GM23338 (cell line): ENCODE results near the gene SMC5.

Experiments
- CREB1 ChIP-seq: fragments of 250-450 bp; sonication (Bioruptor Pico); IDR thresholded peaks from 2 replicates; pipeline ENCODE4 v1.5.0; 2020; ENCODE audit warnings: low read depth, mild to moderate bottlenecking, moderate library complexity
- EZH2 ChIP-seq: fragments of 200-600 bp; sonication (generic); IDR thresholded peaks from one replicate; pipeline ENCODE4 v1.8.0; 2017; ENCODE audit warnings: antibody characterized with exemption, mild to moderate bottlenecking, low read depth; ENCODE audit not compliant: unreplicated experiment
- EZH2phosphoT487 ChIP-seq: fragments of 200-600 bp; sonication (generic); IDR thresholded peaks from one replicate; pipeline ENCODE4 v1.8.1; 2018; ENCODE audit warnings: antibody characterized with exemption; ENCODE audit not compliant: unreplicated experiment
- JUNB ChIP-seq: IDR thresholded peaks from one replicate; pipeline ENCODE4 v1.6.1; 2016; ENCODE audit warnings: antibody characterized with exemption; ENCODE audit not compliant: unreplicated experiment
- NANOG ChIP-seq: IDR thresholded peaks from 2 replicates; pipeline ENCODE4 v1.6.1; 2016; ENCODE audit warnings: antibody characterized with exemption, borderline replicate concordance
- POLR2AphosphoS5 ChIP-seq: IDR thresholded peaks from 2 replicates; pipeline ENCODE4 v1.6.1; 2016; ENCODE audit warnings: antibody characterized with exemption, low read depth
- REST ChIP-seq: IDR thresholded peaks from one replicate; pipeline ENCODE4 v1.6.1; 2018; ENCODE audit warnings: antibody characterized with exemption; ENCODE audit not compliant: unreplicated experiment
- ZNF114 ChIP-seq: fragments of 250-450 bp; sonication (Bioruptor Pico); IDR thresholded peaks from 2 replicates; pipeline ENCODE4 v1.5.0; 2020; ENCODE audit warnings: mild to moderate bottlenecking, moderate library complexity
- TF ChIP-seq, protein P1 (sequence below), 2 experiments: fragments of 200-600 bp in 1 of 2; sonication (generic) in 1 of 2; conservative IDR thresholded peaks; 2 replicates each; pipeline versions ENCODE4 v1.5.1 to v1.6.1; 2016 to 2017; ENCODE audit warnings: antibody characterized with exemption in 2 of 2, low read depth in 2 of 2, mild to moderate bottlenecking in 2 of 2, moderate library complexity in 1 of 2
- TF ChIP-seq, protein P2 (sequence below): fragments of 250-450 bp; sonication (Bioruptor Pico); IDR thresholded peaks from 2 replicates; pipeline ENCODE4 v1.5.0; 2020; ENCODE audit warnings: mild to moderate bottlenecking, moderate library complexity
- TF ChIP-seq, protein P3 (sequence below): IDR thresholded peaks from 2 replicates; pipeline ENCODE4 v1.6.1; 2016; ENCODE audit warnings: antibody characterized with exemption

GRCh38 chr9:70322096-70322495, 63.3 kb downstream of the SMC5 start:
- TF ChIP-seq, protein P1, sequence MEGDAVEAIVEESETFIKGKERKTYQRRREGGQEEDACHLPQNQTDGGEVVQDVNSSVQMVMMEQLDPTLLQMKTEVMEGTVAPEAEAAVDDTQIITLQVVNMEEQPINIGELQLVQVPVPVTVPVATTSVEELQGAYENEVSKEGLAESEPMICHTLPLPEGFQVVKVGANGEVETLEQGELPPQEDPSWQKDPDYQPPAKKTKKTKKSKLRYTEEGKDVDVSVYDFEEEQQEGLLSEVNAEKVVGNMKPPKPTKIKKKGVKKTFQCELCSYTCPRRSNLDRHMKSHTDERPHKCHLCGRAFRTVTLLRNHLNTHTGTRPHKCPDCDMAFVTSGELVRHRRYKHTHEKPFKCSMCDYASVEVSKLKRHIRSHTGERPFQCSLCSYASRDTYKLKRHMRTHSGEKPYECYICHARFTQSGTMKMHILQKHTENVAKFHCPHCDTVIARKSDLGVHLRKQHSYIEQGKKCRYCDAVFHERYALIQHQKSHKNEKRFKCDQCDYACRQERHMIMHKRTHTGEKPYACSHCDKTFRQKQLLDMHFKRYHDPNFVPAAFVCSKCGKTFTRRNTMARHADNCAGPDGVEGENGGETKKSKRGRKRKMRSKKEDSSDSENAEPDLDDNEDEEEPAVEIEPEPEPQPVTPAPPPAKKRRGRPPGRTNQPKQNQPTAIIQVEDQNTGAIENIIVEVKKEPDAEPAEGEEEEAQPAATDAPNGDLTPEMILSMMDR (conservative IDR thresholded peaks at IDR 0.05; ENCODE audit: low read depth in 2 of 2), result no peak
- TF ChIP-seq, protein P2, sequence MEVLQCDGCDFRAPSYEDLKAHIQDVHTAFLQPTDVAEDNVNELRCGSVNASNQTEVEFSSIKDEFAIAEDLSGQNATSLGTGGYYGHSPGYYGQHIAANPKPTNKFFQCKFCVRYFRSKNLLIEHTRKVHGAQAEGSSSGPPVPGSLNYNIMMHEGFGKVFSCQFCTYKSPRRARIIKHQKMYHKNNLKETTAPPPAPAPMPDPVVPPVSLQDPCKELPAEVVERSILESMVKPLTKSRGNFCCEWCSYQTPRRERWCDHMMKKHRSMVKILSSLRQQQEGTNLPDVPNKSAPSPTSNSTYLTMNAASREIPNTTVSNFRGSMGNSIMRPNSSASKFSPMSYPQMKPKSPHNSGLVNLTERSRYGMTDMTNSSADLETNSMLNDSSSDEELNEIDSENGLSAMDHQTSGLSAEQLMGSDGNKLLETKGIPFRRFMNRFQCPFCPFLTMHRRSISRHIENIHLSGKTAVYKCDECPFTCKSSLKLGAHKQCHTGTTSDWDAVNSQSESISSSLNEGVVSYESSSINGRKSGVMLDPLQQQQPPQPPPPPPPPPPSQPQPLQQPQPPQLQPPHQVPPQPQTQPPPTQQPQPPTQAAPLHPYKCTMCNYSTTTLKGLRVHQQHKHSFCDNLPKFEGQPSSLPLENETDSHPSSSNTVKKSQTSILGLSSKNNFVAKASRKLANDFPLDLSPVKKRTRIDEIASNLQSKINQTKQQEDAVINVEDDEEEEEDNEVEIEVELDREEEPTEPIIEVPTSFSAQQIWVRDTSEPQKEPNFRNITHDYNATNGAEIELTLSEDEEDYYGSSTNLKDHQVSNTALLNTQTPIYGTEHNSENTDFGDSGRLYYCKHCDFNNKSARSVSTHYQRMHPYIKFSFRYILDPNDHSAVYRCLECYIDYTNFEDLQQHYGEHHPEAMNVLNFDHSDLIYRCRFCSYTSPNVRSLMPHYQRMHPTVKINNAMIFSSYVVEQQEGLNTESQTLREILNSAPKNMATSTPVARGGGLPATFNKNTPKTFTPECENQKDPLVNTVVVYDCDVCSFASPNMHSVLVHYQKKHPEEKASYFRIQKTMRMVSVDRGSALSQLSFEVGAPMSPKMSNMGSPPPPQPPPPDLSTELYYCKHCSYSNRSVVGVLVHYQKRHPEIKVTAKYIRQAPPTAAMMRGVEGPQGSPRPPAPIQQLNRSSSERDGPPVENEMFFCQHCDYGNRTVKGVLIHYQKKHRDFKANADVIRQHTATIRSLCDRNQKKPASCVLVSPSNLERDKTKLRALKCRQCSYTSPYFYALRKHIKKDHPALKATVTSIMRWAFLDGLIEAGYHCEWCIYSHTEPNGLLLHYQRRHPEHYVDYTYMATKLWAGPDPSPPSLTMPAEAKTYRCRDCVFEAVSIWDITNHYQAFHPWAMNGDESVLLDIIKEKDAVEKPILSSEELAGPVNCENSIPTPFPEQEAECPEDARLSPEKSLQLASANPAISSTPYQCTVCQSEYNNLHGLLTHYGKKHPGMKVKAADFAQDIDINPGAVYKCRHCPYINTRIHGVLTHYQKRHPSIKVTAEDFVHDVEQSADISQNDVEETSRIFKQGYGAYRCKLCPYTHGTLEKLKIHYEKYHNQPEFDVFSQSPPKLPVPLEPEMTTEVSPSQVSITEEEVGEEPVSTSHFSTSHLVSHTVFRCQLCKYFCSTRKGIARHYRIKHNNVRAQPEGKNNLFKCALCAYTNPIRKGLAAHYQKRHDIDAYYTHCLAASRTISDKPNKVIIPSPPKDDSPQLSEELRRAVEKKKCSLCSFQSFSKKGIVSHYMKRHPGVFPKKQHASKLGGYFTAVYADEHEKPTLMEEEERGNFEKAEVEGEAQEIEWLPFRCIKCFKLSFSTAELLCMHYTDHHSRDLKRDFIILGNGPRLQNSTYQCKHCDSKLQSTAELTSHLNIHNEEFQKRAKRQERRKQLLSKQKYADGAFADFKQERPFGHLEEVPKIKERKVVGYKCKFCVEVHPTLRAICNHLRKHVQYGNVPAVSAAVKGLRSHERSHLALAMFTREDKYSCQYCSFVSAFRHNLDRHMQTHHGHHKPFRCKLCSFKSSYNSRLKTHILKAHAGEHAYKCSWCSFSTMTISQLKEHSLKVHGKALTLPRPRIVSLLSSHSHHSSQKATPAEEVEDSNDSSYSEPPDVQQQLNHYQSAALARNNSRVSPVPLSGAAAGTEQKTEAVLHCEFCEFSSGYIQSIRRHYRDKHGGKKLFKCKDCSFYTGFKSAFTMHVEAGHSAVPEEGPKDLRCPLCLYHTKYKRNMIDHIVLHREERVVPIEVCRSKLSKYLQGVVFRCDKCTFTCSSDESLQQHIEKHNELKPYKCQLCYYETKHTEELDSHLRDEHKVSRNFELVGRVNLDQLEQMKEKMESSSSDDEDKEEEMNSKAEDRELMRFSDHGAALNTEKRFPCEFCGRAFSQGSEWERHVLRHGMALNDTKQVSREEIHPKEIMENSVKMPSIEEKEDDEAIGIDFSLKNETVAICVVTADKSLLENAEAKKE, result no peak
- TF ChIP-seq EZH2 (no peak), EZH2phosphoT487 (no peak), POLR2AphosphoS5 (no peak), JUNB (no peak), CREB1 (CRISPR knock-in tag) (no peak), REST (no peak), NANOG (no peak), ZNF114 (CRISPR knock-in tag) (no peak)
- TF ChIP-seq, protein P3, sequence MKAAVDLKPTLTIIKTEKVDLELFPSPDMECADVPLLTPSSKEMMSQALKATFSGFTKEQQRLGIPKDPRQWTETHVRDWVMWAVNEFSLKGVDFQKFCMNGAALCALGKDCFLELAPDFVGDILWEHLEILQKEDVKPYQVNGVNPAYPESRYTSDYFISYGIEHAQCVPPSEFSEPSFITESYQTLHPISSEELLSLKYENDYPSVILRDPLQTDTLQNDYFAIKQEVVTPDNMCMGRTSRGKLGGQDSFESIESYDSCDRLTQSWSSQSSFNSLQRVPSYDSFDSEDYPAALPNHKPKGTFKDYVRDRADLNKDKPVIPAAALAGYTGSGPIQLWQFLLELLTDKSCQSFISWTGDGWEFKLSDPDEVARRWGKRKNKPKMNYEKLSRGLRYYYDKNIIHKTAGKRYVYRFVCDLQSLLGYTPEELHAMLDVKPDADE, result no peak
